CD14-positive monocyte (primary cell): ENCODE data around the gene RYK. TPM values are rescaled to one million over a fixed set of nuclear protein-coding genes. Genes with fewer than 3 reads are reported as not detected.

Source experiments
- DNase-seq, 3 donors: peaks; one replicate each; pipeline ENCODE4 v3.0.0-alpha.2; 2011 to 2022
- H2AFZ ChIP-seq: 2 replicates; pipeline ENCODE4 v1.6.0; 2012; ENCODE audit warnings: mild to moderate bottlenecking, low read depth, low read length, inconsistent platforms; ENCODE audit not compliant: insufficient read depth, poor library complexity, severe bottlenecking
- H3K27ac ChIP-seq, 2 donors: 1 replicate in 1 of 2; 2 replicates in 1 of 2; pipeline ENCODE4 v1.5.1; 2012 to 2013; ENCODE audit warnings: low read length in 2 of 2, control low read depth in 1 of 2, inconsistent platforms in 1 of 2, low read depth in 1 of 2, mild to moderate bottlenecking in 1 of 2
- H3K27me3 ChIP-seq, 2 donors: one replicate each; pipeline versions ENCODE4 v1.6.0 to v1.6.1; 2011 to 2013; ENCODE audit warnings: low read length in 2 of 2; ENCODE audit not compliant: control insufficient read depth in 2 of 2, insufficient read depth in 2 of 2
- H3K36me3 ChIP-seq, 2 donors: replicated peaks in 1 of 2; 1 replicate in 1 of 2; 2 replicates in 1 of 2; pipeline versions ENCODE4 v1.5.1 to v1.6.1; 2012 to 2013; ENCODE audit warnings: low read length in 2 of 2, control low read depth in 1 of 2, inconsistent platforms in 1 of 2, mild to moderate bottlenecking in 1 of 2; ENCODE audit not compliant: insufficient read depth in 2 of 2, control insufficient read depth in 1 of 2
- H3K4me1 ChIP-seq, 2 donors: 1 replicate in 1 of 2; 2 replicates in 1 of 2; pipeline versions ENCODE4 v1.5.1 to v1.6.1; 2012 to 2013; ENCODE audit warnings: low read length in 2 of 2, control low read depth in 1 of 2, inconsistent platforms in 1 of 2, mild to moderate bottlenecking in 1 of 2, moderate library complexity in 1 of 2; ENCODE audit not compliant: insufficient read depth in 2 of 2, control insufficient read depth in 1 of 2
- H3K4me2 ChIP-seq: replicated peaks from 2 replicates; pipeline ENCODE3; 2012; ENCODE audit warnings: low read length, moderate library complexity, mild to moderate bottlenecking; ENCODE audit not compliant: poor library complexity, severe bottlenecking; ENCODE audit errors: extremely low read depth
- H3K4me3 ChIP-seq, 3 experiments: fragments of 200-600 bp in 1 of 3; sonication (generic) in 1 of 3; replicated peaks in 1 of 3; 1 replicate in 2 of 3; 2 replicates in 1 of 3; pipeline ENCODE4 v1.5.1; 2011 to 2013; ENCODE audit warnings: low read length in 3 of 3, mild to moderate bottlenecking in 3 of 3, control low read depth in 2 of 3, low read depth in 2 of 3, inconsistent platforms in 1 of 3, moderate library complexity in 1 of 3
- H3K79me2 ChIP-seq: 2 replicates; pipeline ENCODE4 v1.6.0; 2012; ENCODE audit warnings: mild to moderate bottlenecking, control low read depth, inconsistent platforms, low read length, moderate library complexity; ENCODE audit not compliant: insufficient read depth
- H3K9ac ChIP-seq: 2 replicates; pipeline ENCODE4 v1.6.0; 2017; ENCODE audit warnings: low read length, mild to moderate bottlenecking; ENCODE audit not compliant: insufficient read depth, poor library complexity, severe bottlenecking
- H3K9me3 ChIP-seq, 2 donors: replicated peaks in 1 of 2; 1 replicate in 1 of 2; 2 replicates in 1 of 2; pipeline versions ENCODE4 v1.5.1 to v1.6.1; 2012 to 2013; ENCODE audit warnings: low read length in 2 of 2, control low read depth in 1 of 2; ENCODE audit not compliant: control insufficient read depth in 1 of 2, insufficient read depth in 1 of 2
- H4K20me1 ChIP-seq: 2 replicates; pipeline ENCODE4 v1.6.0; 2012; ENCODE audit warnings: mild to moderate bottlenecking, low read length, control low read depth, moderate library complexity; ENCODE audit not compliant: insufficient read depth
- H3K27ac Mint-ChIP-seq, 7 donors: one replicate each; pipeline ENCODE4 v1.8.0; 2020; ENCODE audit warnings: mild to moderate bottlenecking in 7 of 7, mixed read lengths in 7 of 7, moderate library complexity in 6 of 7, inconsistent platforms in 2 of 7
- H3K27me3 Mint-ChIP-seq, 3 donors: one replicate each; pipeline ENCODE4 v1.8.0; 2021 to 2022; ENCODE audit warnings: low read depth in 3 of 3, mild to moderate bottlenecking in 3 of 3, mixed read lengths in 3 of 3, moderate library complexity in 3 of 3, inconsistent platforms in 1 of 3
- H3K36me3 Mint-ChIP-seq, 2 donors: one replicate each; pipeline ENCODE4 v1.8.0; 2020; ENCODE audit warnings: mixed read lengths in 2 of 2, inconsistent platforms in 1 of 2, mild to moderate bottlenecking in 1 of 2
- H3K4me1 Mint-ChIP-seq: one replicate; pipeline ENCODE4 v1.8.0; 2020; ENCODE audit warnings: mild to moderate bottlenecking, mixed read lengths
- H3K4me3 Mint-ChIP-seq, 2 donors: one replicate each; pipeline ENCODE4 v1.8.0; 2020; ENCODE audit warnings: mild to moderate bottlenecking in 2 of 2, mixed read lengths in 2 of 2, moderate library complexity in 1 of 2
- H3K9me3 Mint-ChIP-seq, 7 donors: one replicate each; pipeline ENCODE4 v1.8.0; 2020 to 2022; ENCODE audit warnings: mixed read lengths in 7 of 7, mild to moderate bottlenecking in 6 of 7, moderate library complexity in 6 of 7, inconsistent platforms in 2 of 7
- WGBS: methylation state at CpG from one replicate; pipeline ENCODE4 v1.1.5; 2013; ENCODE audit warnings: missing lambda C conversion rate; ENCODE audit not compliant: insufficient coverage; 5-methylcytosine and 5-hydroxymethylcytosine counted together
- intact Hi-C, 2 donors: fragments of 100-400 bp; cut with micrococcal nuclease; formaldehyde crosslinking; loops; one replicate each; pipeline versions ENCODE4 v1.15.0 to v1.15.1; 2023
- polyA plus RNA-seq, 3 donors: library from polyadenylated mRNA; depleted of rRNA in 1 of 3; unstranded in 2 of 3; stranded (reverse) in 1 of 3; fragments of 300-500 nt in 2 of 3; fragments of >200 nt in 1 of 3; fragmentation: Illumina TruSeq in 2 of 3; gene quantifications; 1 replicate in 2 of 3; 2 replicates in 1 of 3; pipeline ENCODE4 v1.2.3, GENCODE V29; 2012 to 2021
- TF ChIP-seq, protein P1 (sequence below): fragments of 200-600 bp; IDR thresholded peaks from one replicate; pipeline ENCODE4 v1.8.0; 2022; ENCODE audit warnings: antibody characterized with exemption, mild to moderate bottlenecking

RYK gene
- polyA plus RNA-seq, 3 donors: 3.5 to 14.2 (median 5.0) TPM

DNA sequence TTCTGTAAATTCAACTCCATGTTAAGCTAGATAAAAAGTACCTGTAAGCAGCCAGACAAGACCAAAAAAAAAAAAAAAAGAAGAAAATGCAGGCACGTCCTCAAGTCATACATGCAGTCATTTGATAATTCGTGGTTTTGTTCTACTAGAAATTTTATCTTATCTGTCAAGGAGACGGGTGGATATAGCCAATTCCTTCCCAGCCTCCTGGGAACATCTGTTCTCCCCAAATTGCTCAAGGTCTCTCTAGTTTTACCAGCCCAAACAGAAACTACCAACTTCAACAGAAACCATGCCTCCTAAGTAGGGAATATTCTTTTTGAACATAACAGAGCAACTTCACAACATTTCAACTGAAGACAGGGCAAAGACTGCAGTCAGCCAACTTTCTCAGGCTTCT is 19.5 kb downstream of the RYK start:
- intact Hi-C loops: no loop called here
- Mint-ChIP-seq H3K4me3 (no peak overlapping the region), H3K36me3 (peaks cover 4 to 5% of the 10 kb centered on the region in 2 donors), H3K4me1 (peaks cover 19% of the 10 kb centered on the region), H3K27me3 (no peaks in the 10 kb centered on the region), H3K9me3 (peaks cover 0 to 9% (median 2%) of the 10 kb centered on the region in 7 donors), H3K27ac (peak overlapping the region in 1 of 7 donors; percentile 37)
- TF ChIP-seq, protein P1, sequence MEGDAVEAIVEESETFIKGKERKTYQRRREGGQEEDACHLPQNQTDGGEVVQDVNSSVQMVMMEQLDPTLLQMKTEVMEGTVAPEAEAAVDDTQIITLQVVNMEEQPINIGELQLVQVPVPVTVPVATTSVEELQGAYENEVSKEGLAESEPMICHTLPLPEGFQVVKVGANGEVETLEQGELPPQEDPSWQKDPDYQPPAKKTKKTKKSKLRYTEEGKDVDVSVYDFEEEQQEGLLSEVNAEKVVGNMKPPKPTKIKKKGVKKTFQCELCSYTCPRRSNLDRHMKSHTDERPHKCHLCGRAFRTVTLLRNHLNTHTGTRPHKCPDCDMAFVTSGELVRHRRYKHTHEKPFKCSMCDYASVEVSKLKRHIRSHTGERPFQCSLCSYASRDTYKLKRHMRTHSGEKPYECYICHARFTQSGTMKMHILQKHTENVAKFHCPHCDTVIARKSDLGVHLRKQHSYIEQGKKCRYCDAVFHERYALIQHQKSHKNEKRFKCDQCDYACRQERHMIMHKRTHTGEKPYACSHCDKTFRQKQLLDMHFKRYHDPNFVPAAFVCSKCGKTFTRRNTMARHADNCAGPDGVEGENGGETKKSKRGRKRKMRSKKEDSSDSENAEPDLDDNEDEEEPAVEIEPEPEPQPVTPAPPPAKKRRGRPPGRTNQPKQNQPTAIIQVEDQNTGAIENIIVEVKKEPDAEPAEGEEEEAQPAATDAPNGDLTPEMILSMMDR: no peak
- WGBS: no CpG with 5 or more reads among the region's 3 CpGs
- no peak overlapping the region for H3K4me2 ChIP-seq
- no peak for DNase-seq
- no peaks in the 10 kb centered on the region for H3K36me3 ChIP-seq
- H3K4me3 ChIP-seq: no peak overlapping the region
- no peak overlapping the region for H3K27ac ChIP-seq
- H3K27me3 ChIP-seq: no peaks in the 10 kb centered on the region
- H4K20me1 ChIP-seq: peaks cover 68% of the 10 kb centered on the region
- no peak overlapping the region for H3K9ac ChIP-seq
- no peaks in the 10 kb centered on the region for H3K4me1 ChIP-seq
- peaks cover 48% of the 10 kb centered on the region for H3K79me2 ChIP-seq
- H2AFZ ChIP-seq: no peak overlapping the region
- peaks cover 0 to 4% of the 10 kb centered on the region in 2 donors for H3K9me3 ChIP-seq

DNA sequence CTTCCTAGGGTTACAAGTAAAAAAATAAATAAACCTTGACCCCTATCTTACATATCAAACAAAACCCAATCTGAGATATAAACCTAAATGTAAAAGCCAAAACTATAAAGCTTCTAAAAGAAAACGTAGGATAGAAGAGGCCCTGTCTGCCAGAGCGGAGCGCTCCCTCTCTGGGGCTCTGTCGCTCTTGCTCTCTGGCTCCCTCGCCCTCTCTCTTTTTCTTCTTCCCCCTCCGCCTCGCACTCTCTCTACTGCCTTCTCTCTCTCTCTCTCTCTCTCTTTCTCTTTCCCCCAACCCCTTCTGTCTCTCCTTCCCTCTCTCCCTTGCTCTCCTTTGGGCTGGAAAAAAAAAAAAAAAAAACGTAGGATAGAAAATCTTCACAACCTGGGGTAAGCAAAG is 21.6 kb downstream of the RYK start:
- Histone ChIP-seq H3K27ac (no peak overlapping the region), H3K9ac (no peak overlapping the region), H3K36me3 (no peaks in the 10 kb centered on the region), H2AFZ (no peak overlapping the region), H3K4me1 (no peaks in the 10 kb centered on the region), H3K4me3 (no peak overlapping the region), H4K20me1 (peaks cover 68% of the 10 kb centered on the region), H3K4me2 (no peak overlapping the region), H3K9me3 (peaks cover 0 to 4% of the 10 kb centered on the region in 2 donors), H3K27me3 (no peaks in the 10 kb centered on the region), H3K79me2 (peaks cover 40% of the 10 kb centered on the region)
- no peak overlapping the region for H3K4me3 Mint-ChIP-seq
- H3K4me1 Mint-ChIP-seq: peaks cover 15% of the 10 kb centered on the region
- H3K27me3 Mint-ChIP-seq: peaks cover 0 to 2% (median 0%) of the 10 kb centered on the region in 3 donors
- intact Hi-C loops: no loop called here
- 96% methylated on average over 7 of the region's 8 CpGs for WGBS
- H3K27ac Mint-ChIP-seq: no peak overlapping the region
- peaks cover 4% of the 10 kb centered on the region in 2 donors for H3K36me3 Mint-ChIP-seq
- H3K9me3 Mint-ChIP-seq: peaks cover 0 to 9% (median 2%) of the 10 kb centered on the region in 7 donors
- DNase-seq: no peak
- TF ChIP-seq, protein P1: no peak
